Putamen (tissue), 1 donor: Measurements from ENCODE around the gene TAGLN2.

Experiments used
- DNase-seq: peaks from one replicate; pipeline ENCODE4 v3.0.0-alpha.2; 2016; ENCODE audit warnings: low spot score

The TAGLN2 gene

DNA sequence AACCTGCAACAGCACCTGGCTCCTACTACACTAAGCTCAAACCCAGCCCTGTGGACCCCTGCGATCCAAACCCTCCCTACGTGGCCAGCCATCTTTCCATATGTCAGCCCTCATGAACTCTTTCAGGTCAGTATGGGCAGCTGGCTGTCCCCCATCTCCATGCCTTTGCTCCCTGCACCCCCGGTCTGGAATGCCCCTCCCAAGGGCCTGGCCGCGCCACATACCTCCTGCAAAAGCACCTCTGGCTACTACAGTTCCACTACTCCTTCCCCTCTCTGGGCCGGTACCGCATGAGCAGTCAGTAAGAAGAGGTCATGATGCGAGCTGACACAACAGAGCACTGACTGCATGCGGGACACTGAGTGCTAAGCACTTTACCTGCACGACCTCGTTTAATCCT lies 10.0 kb upstream of the TAGLN2 start:
- DNase-seq, result no peak

DNA sequence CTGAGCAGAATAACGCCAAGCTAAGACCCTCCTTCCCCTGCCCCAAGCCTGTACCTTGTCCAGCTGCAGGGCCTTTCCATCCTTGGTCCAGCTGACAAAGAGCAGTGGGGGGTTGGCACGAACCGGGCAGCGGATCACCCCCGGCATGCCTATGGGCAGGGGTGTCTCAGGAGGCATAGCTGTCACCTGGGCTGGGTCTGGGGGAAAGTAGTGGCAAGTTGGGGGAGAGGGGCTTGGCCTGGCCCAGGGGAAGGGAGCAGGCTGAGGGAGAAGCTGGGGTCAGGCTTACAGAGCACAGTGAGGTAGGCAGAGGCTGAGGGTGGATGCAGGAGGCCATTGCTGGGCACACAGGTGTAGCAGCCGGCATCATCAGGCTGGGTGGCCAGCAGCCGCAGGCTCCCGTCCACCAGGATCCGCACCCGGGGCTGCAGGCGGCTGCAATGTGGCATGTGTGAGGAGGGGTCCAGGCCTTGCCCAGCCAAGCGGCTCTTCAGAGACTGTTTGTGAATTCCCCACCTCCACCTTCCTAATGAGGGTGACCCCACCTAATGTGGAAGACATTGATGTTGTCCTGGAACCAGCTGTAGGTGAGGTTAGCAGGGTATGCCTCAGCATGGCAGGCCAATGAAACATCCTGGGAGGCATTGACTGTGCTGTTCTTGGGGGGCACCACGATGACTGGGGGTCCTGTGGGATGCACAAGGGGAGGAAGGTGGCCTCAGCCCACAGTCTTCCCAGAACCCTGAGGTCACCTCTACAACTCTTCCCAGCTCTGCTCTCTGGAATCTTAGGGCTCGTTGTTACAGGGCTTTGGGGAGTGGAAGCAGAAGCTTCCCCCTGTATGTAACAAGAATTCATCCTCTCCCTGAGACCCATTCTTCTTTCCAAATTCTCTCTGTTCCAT lies 9.1 kb upstream of the TAGLN2 start:
- DNase-seq, result no peak

DNA sequence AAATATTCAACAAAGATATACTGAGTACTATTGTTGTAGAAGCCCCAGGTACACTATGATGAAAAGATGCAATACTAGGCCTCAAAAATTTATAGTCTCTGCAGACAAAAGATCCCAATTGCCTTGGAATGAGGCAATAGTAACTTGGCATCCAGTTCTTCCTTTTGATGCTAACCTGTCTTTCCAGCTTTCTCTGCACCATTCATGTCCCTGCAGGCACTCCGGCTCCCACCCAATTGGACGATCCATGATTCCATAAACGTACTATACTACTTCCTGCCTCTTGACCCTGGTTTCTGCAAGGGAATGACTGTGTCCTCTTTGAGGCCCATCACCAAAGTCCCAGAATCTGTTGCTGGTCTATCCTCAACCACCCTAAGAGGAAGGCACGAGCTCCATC lies 8.0 kb upstream of the TAGLN2 start:
- no peak for DNase-seq

DNA sequence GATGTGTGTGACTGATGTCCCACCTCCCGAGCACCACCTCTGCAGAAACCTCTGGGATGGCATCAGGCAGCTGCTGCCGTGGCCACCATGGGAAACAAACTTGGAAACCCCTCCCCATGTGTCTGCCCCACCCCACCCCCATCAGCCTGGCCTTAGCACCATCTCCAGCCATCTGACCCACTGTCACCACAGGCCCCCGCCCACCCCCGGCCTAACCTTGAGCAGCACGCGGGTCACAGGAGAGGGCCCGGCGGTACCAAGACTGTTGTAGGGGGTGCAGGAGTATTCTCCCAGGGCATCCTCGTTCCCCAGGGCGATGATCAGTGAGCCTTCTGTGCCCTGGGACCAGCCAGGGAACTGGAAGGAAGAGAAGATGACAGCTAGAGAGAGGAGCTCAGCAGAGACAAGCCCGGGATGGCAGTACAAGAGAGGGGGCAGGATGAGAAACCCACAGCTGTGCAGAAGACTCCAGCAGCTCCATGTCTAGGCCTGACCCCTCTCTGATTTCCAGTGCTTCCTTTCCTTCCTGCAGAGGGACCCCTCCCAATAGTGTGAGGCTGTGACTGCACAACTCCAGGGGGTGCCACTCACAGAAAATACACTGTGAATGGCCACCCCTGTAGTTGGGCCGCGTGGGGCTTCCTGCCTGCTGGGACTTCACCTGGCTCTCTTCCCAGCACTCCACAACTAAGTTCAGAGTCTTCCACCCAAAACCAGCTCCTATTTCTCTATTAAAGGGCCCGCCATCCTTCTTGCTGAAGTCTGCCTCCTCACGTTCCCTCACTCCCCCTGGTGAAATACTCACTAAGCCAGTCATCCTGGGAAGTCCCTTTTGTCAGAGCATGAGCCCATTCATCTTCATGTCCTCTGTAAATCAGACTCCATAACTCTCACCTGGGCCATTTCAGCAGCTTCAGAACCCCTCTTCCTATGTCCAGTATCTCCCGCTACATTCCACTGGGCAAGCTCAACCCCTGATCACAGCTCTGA lies 7.3 kb upstream of the TAGLN2 start:
- DNase-seq, result no peak

DNA sequence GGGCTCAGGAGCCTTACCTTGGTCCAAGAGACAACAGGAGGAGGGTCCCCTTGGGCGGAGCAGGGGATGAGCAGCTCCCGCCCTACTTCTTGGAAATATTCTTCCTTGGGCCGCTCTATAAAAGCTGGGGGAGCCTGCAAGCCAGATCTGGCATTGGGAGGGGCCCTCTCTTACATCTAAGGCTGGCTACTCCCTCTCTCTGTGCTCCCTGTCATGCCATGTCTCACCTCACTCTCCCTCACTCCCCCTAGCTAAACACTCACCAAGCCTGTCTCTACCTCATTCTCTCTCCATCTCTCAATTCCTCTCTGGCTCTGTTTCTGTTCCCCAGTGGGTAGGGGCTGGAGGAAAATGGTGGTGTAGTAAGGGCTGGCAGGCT lies 6.5 kb upstream of the TAGLN2 start:
- DNase-seq, result no peak

DNA sequence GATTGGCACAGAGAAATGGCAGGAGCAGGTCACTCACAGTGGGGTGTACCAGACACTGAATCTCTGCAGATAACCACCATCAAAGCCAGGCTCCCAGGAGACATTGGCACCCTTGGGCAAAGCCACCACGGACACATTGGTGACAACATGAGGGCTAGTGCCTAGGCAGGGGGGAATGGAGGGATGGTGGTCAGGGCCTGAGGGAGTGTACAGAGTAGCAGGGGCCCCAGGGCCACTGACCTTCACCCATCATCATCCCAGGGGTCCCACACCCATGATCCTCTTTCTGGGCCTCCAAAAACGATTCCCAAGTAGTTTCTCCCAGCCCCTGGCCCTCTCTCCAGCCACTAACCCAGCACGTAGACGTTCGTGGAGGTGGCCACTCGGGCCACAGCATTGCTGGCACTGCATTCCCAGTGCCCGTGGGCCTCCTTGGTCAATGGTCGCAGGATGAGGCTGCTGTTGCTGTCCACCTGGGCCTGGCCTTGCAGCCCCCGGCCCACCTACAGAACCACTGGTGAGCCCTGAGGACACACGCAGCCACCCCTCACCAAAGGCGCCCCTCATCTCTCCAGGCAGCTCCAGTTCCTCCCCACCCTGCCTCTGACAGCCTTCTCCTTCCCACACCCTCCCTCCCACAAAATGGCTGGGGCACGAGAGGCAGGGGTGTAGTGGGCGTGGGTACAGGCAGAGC lies 5.9 kb upstream of the TAGLN2 start:
- DNase-seq, result no peak

DNA sequence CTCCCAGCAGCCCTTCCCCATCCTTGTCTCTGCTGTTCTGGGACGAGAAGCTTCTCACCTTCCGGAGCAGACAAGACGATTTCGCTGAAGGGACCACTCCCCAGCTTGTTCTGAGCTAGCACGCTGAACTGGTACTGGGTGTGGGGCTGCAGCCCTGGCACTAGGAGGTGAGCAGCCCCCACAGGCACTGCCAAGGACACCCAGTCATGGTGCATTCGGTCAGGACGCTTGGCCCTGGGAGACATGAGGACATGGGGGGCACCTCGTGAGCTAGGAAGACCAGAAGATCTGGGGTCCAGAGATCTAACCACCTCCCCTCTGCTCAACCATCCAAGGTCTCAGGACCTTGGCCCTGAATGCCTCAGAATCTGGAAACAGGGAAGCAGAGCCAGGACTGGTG lies 5.3 kb upstream of the TAGLN2 start:
- no peak for DNase-seq

DNA sequence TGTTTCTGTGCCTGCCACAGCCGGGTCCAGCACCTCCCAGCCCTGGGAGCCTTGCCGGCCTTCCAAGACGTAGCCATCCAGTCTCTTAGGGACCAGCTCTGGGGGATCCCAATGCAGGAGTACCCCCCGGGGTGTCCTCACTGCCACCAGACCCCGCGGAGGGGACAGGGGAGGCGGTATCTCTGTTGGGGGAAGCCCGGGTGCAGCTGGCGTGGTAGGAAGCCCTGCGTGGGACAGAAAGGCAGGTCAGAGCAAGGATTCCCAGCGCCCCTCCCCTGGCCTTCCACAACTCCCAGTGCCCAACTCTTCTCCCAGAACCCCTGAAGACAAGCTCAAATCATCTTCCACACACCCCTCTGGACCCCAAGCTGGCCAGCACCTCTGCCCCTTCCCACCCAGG lies 4.9 kb upstream of the TAGLN2 start:
- no peak for DNase-seq

DNA sequence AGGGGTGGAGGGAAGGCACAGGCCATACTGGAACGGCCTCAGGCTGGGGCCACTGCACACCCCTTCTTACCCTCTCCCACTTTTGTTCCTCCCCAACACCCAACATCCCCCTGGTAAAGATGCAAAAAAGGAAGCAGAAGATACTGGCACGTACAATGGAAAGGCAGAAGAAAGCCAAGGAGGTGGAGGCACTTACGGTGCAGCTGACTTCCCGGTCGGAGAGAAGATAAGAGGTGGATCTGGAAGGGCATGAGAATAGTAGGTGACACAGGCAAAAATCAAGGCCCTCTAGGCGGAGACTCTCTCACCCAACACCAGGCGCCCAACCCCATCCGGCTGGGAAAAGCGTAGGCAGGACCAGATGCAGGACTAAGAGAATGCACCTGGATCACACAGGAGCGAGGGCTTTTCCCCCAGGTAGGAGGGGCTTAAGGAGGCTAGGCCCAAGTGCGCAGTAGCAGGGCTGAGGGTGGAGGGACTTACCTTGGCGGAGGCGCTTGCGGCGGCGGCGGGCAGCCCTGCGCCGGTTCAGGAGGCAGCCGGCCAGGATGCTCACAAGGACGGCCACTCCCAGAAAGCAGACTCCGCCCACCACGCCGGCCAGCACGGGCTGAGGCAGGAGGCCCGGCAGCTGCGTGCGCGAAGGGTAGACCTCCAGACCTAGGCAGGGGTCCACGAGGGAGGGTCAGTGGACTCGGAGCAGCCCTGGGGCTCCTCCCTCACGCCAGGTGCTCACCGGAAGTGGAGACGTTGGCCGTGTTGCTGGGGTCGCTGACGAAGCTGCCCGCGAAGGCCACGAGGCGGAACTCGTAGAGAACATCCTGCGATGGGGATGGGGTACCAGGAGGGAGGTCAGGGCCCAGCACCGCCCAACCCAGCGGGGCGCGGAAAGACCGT lies 4.1 kb upstream of the TAGLN2 start:
- no peak for DNase-seq

DNA sequence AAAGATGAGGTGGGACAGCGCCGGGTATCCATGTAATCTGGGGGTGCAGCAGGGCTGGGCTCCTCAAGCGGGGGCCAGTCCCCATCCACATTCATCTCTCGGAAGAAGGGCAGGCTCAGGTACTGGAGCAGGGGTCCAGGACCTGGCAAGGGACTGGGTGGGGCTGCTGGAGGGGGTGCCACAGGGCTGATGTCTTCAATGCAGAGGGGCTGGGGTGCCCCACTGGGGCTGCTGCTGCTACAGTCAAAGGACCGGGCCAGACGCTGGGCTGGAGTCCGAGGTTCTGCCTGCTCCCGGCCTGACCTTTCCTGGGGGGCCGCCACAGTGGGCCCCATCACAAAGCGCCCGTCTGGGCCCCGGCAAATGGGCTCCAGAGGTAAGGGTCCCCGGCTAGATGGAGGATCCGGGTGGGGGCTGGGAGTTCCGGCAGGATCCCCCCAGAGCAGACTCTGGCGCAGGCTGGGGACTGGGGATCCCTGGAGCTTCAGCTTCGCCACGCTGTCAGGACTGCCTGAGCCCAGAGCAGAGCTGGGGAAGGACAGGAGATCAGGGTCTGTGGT lies 3.3 kb upstream of the TAGLN2 start:
- no peak for DNase-seq

DNA sequence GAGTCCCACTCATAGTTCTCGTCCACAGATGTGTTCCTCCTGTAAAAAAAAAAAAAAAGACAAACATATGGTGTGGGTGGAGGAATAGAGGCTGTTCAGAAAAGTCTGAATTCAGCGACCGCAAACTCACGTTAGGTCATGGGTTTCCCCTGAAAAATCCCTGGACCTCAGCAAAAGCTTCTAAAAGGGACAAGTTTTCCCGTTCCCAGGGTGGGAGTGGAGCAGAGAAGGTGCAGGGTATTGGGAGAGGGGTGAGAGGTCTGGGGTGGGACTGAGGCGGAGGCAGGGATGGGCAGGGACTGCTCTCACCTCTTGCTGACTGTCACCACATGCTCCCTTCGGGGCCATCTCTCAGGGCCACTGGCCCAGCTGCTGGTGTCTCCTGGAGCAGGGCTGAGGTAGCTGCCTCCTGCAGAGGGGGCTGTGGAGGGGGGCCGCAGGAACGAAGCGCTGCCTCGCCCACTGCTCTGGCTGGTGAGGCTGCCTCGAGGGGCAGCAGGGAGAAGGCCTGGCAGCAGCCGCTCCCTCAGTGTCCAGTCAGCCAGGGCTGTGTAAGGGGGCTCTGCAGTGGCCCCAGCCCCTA lies 2.6 kb upstream of the TAGLN2 start:
- DNase-seq, result no peak

DNA sequence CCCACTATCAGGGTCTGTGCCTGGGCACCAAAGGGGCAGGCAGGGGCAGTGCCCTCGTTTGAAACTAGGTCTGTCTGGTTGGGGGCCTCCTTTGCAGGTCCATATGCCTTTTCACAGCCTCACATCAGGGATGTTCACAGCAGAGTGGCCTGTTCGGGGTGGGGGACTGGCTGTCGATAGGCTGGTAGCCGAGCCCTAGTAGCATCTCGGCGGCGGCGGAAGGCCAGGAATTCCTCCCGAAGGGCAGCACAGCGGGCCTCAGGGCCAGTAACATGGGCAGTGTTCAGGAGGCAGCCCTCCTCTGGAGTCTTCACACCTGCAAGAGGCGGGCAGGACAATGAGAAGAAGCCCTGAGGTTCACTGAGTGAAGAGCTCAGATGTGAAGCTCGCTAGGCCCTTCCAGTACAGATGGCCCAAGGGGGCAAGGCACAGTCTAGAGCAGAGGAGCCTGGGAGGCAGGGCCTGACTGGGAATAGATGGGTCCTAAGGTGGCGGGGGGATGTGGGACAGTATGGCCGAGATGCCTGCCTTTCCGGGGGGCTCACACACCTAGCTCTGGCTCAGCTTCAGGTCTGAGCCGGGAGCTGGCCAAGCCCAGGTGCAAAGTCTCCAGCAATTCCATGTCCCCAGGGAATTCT lies 2.0 kb upstream of the TAGLN2 start:
- no peak for DNase-seq

DNA sequence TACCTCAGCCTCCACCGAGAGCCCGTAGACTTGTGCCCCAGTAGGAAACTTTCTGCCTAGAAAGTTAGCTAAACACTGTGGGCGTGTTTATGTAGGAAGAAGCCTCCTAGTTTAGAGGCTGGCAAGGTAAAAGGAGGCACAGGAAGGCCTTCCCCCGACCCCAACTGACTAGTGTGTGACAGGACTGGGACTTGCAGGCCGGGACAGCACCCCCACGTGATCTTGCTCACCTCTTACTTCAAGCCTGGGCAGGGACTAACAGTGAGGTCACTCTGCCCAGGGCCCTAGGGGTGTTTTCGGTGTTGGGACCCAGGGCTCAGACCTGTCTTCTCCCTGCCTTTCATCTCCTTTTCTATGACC lies 392 bp upstream of the TAGLN2 start:
- DNase-seq, result no peak

DNA sequence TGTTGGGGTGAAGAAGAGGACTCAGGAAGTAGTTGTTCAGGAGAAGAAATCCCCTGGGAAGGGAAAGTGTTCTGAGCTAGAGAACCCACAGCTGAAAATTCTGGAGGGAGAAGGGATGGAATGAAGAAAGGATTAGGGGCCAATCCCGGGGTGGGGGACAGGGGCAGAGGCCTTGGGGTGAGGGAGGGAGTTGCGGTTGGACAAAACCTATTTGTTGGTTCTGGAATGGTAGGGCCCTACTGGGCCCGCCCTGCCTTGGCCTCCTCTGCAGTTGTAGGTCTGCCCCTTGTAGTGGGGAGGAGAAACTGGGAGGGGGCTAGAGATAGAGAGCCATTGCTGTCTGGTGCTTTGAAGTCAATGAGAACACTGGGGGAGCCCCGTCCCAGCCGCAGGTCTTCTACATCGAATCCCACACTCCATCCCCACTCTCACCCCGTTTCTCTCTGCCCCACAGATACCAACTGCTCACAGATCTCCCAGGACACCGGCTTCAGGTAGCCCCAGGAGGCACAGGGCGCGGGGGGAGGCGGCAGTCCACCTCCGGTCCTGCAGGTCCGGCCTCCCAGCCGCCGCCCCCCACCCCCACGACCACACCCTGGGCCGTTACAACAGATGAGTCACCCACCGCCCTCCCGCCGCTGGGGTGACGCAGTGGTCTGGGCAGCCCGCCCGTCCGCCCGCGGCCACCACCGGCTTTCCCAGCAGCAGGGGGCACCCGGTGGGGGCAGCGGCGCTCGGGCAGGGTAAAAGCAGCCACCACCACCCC lies 1.1 kb downstream of the TAGLN2 start:
- DNase-seq, result peak; percentile 25

DNA sequence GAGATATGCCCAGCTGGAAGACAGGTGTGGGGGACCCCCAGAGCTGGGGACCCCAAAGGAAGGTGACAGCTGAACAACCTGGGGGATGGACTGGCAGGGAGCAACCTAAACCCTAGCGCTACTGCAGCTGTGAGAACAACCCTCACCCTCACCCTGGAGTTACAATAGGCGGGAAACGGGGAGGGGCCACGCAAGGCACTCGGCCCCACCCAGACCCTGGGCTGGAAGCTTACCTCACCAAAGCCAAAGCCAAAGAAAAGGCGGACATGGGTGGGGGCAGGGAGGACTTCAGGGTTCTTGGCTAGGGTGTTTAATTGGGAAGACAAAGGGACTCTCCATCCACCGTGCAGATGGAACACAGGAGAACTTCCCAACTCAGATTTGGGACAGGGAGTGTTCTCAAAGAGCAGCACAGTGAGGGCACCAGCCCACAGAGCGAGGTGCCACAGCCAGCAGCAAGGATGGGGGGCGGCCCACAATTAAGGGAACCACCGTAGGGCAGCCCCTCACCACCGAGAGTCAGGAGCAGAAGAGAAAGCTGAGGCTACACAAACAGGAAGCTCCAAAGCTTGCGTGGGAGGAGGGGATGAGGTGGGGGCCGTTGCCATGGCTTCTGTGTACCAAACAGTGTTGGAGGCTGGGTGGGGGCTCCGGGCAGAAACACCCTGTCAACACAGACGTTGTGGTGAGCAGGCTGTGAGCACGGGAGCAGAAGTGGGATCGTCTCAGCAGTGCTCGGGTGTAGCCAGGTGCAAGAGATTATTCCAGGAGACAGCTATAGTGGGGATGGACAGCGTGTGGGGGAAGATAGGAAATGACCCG lies 1.9 kb downstream of the TAGLN2 start:
- DNase-seq, result no peak

DNA sequence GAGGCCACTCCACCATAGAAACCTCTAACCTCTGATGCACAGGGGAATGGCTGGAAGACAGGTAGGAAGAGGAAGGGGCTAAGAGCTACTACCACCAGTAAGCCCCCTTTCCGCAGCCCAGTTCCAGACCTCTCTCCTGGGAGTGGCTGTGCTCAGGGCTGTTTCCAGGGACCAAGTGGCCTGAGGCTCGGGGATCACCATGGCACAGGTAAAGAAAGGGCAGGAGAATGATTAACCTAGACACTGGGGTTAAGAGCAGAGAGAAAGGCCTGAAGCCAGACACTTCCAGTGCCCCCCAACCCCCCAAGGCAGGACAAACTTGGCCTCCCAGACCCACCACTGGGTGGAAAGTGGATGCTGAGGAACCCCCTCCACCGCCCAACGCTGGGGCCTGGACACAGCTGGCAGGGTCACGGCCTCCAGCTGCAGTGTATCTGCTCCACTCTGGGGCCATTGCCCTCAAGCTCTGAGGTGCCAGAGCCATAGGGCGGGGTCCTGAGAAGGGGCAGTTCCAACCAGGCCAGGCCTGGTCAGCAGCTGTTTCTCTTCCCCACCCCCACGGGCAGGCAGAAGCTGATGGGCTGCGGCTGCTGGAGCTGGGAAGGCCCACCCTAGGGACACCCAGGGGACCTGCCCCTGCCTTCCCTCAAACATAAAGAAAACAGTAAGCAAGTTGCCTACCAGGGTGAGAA lies 2.6 kb downstream of the TAGLN2 start:
- no peak for DNase-seq

DNA sequence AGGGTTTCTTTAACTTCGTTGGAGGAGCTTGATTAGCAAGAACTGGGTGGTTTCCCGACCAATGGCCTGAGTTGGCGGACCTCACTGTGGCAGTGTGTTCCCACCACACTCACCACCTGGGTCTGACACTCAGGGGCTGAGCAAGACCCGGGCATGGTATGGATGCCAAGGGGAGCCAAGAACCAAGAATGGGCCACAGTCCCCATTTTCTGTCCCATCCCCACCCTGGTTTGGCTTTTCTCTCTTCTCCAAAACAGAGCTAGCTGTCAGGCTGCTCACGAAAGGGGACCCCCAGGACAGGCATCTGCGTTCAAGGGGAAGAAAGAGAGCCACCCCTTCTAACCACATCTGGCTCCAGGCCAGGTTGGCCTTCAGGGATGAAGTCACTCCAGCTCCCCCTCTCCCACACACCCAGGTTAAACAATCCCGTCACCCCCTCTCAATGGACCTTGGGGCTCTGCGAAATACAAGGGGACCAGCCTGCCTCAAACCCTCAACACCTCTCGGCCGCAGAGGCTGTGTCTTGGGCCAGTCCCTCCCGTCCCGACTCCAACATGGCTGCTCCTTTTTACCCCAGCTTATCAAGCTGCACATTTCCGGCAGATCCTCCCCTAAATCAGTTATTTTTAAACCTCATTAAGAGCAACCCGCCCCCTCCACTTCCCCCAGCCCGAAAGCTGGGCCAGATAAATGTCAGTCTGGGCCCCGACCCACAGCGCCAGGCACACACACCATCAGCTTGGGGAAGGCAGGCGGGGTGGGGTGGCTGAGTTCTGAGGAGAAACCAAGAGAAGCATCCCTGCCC lies 3.4 kb downstream of the TAGLN2 start:
- no peak for DNase-seq
